Measurements from ENCODE around the gene PPM1J. TPM values are rescaled to one million over a fixed set of nuclear protein-coding genes. Genes with fewer than 3 reads are reported as not detected.
A peak's percentile ranks its signal among the peaks of the same experiment; 100 is the strongest.

The PPM1J gene
- total and polyA plus RNA-seq, 2 of the 13 experiments (the other 11 are each of a cell fraction or from before 2014, with no cell fraction given), result 0.07 to 0.22 TPM

DNA sequence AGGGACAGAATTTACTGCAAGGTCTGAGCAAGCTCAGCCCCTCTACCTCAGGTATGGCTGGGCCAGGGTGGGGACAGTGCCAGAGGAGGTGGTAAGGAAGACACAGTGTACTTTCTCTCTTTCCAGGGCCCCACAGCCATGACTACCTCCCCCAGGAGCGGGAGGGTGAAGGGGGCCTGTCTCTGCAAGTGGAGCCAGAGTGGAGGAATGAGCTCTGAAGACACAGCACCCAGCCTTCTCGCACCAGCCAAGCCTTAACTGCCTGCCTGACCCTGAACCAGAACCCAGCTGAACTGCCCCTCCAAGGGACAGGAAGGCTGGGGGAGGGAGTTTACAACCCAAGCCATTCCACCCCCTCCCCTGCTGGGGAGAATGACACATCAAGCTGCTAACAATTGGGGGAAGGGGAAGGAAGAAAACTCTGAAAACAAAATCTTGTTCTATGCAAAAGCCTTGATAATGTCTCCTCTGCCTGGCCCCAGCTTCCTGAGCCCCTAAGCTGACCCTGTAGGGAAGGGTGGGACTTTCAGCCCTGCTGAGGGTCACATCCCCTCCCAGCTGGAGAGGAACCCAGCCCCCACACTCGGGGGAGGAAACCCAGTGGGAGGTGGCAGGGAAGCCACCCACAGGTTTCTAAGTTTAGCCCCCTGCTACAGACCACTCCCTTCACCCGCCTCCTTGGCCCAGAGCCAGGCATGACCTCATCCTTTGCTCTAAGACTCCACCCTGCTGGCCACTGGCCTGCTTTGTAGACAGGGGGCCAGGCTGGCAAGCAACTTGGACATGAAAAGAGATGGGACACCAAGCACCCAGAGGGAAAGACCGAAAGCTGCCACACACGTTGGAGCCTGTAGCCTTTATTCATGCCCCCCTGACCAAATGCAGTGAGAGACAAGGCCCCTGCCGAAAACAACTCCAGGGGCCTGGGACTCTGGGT lies 14.6 kb downstream of the PPM1J start (continued):
- TF ChIP-seq, protein P1, sequence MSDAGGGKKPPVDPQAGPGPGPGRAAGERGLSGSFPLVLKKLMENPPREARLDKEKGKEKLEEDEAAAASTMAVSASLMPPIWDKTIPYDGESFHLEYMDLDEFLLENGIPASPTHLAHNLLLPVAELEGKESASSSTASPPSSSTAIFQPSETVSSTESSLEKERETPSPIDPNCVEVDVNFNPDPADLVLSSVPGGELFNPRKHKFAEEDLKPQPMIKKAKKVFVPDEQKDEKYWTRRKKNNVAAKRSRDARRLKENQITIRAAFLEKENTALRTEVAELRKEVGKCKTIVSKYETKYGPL (CRISPR knock-in tag; IDR thresholded peaks at IDR 0.05), result no peak
- TF ChIP-seq, protein P2, sequence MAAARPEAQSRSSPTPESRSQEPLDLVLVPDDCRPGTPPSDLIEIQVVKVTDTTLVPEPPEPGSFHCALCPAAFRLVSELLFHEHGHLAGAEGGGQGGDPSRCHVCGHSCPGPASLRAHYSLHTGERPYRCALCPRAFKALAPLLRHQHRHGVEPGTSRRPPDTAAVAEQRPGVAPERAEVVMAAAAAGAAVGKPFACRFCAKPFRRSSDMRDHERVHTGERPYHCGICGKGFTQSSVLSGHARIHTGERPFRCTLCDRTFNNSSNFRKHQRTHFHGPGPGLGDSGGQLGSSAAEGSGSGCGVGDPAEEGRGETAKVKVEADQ (CRISPR knock-in tag; IDR thresholded peaks at IDR 0.05; ENCODE audit: borderline replicate concordance), result no peak
- TF ChIP-seq ZNF329 (CRISPR knock-in tag; IDR thresholded peaks at IDR 0.05; ENCODE audit: low read depth) (no peak; the same call in 1 of the 2 replicates), SMYD3 (CRISPR knock-in tag; IDR thresholded peaks at IDR 0.05) (no peak), ZNF12 (CRISPR knock-in tag; IDR thresholded peaks at IDR 0.05) (no peak), MEF2D (CRISPR knock-in tag; IDR thresholded peaks at IDR 0.05) (peak; percentile 99), JARID2 (CRISPR knock-in tag; IDR thresholded peaks at IDR 0.05; ENCODE audit: insufficient replicate concordance) (no peak), SOX6 (IDR thresholded peaks at IDR 0.05) (no peak), SOX6 (CRISPR knock-in tag; IDR thresholded peaks at IDR 0.05) (peak; percentile 53), KLF6 (CRISPR knock-in tag; IDR thresholded peaks at IDR 0.05) (no peak), ZNF773 (CRISPR knock-in tag; IDR thresholded peaks at IDR 0.05; ENCODE audit: borderline replicate concordance) (no peak), SATB2 (CRISPR knock-in tag; IDR thresholded peaks at IDR 0.05) (no peak), TMF1 (CRISPR knock-in tag; IDR thresholded peaks at IDR 0.05; ENCODE audit: low read depth) (no peak), FOXJ3 (CRISPR knock-in tag; IDR thresholded peaks at IDR 0.05; ENCODE audit: borderline replicate concordance) (no peak), NFIC (IDR thresholded peaks at IDR 0.05; ENCODE audit: low read length) (peak; percentile 83), ADNP (CRISPR knock-in tag; IDR thresholded peaks at IDR 0.05) (no peak), NR2F2 (IDR thresholded peaks at IDR 0.05; ENCODE audit: borderline replicate concordance, low read depth) (peak; percentile 15; the same call in 1 of the 2 replicates), HNRNPUL1 (IDR thresholded peaks at IDR 0.05; ENCODE audit: low read depth, low read length) (no peak), NAIF1 (CRISPR knock-in tag; IDR thresholded peaks at IDR 0.05; ENCODE audit: borderline replicate concordance) (no peak), MAFG (CRISPR knock-in tag; IDR thresholded peaks at IDR 0.05) (no peak), MBNL3 (CRISPR knock-in tag; conservative IDR thresholded peaks at IDR 0.05) (no peak)
- TF ChIP-seq, protein P3, sequence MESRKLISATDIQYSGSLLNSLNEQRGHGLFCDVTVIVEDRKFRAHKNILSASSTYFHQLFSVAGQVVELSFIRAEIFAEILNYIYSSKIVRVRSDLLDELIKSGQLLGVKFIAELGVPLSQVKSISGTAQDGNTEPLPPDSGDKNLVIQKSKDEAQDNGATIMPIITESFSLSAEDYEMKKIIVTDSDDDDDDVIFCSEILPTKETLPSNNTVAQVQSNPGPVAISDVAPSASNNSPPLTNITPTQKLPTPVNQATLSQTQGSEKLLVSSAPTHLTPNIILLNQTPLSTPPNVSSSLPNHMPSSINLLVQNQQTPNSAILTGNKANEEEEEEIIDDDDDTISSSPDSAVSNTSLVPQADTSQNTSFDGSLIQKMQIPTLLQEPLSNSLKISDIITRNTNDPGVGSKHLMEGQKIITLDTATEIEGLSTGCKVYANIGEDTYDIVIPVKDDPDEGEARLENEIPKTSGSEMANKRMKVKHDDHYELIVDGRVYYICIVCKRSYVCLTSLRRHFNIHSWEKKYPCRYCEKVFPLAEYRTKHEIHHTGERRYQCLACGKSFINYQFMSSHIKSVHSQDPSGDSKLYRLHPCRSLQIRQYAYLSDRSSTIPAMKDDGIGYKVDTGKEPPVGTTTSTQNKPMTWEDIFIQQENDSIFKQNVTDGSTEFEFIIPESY (CRISPR knock-in tag; IDR thresholded peaks at IDR 0.05), result no peak
- TF ChIP-seq, protein P4, sequence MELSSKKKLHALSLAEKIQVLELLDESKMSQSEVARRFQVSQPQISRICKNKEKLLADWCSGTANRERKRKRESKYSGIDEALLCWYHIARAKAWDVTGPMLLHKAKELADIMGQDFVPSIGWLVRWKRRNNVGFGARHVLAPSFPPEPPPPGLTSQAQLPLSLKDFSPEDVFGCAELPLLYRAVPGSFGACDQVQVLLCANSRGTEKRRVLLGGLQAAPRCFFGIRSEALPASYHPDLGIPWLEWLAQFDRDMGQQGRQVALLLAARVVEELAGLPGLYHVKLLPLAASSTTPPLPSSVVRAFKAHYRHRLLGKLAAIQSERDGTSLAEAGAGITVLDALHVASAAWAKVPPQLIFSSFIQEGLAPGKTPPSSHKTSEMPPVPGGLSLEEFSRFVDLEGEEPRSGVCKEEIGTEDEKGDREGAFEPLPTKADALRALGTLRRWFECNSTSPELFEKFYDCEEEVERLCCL (CRISPR knock-in tag; IDR thresholded peaks at IDR 0.05; ENCODE audit: borderline replicate concordance), result no peak
- TF ChIP-seq, protein P5, sequence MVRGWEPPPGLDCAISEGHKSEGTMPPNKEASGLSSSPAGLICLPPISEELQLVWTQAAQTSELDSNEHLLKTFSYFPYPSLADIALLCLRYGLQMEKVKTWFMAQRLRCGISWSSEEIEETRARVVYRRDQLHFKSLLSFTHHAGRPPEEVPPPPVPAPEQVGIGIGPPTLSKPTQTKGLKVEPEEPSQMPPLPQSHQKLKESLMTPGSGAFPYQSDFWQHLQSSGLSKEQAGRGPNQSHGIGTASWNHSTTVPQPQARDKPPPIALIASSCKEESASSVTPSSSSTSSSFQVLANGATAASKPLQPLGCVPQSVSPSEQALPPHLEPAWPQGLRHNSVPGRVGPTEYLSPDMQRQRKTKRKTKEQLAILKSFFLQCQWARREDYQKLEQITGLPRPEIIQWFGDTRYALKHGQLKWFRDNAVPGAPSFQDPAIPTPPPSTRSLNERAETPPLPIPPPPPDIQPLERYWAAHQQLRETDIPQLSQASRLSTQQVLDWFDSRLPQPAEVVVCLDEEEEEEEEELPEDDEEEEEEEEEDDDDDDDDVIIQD (CRISPR knock-in tag; IDR thresholded peaks at IDR 0.05; ENCODE audit: low read depth), result no peak; the same call in 1 of the 2 replicates

Data from HepG2 (cell line).